Amygdala (tissue), 56 donors: Measurements from ENCODE around the gene KANSL1.

Experiments used
- DNase-seq, 56 donors: peaks; one replicate each; lab custom pipeline; 2025; lab: John Stamatoyannopoulos, UW

KANSL1 gene

DNA sequence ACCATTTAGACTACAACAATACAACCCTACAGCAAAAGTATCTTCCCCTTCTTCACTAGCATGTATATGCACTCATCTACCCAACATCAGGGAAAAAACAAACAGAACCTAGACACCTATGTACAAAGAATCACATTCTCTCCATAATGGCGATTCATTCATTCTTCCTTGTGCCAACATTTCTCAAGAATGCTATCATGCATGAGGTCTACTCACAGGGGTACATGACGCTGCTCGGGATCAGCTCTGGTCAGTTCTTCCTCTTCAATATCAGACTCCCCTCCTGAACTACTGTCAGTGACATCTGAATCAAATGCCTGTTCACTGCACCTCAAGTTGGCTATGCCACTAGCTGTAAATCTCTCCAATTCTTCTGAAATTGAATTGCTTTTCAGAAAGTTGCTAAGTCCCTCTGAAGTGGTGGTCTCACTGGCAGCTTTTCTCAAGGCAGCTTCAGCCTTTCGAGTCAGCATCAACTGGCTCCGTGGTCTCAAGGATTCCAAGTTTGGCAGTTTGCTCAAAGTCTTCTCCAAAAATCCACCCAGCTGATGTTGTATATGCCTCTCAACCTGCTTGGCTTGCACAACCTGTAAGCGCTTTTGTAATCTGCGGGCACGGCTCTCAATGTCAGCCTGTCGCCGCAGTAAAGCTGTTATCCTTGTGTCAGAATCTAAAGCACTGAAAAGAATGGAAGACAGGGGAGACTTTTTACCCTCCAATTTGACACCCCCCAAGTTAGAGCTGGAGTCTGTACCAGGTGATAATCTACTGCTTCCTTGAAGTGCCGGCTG is 22.4 kb downstream of the KANSL1 start:
- no peak for DNase-seq

DNA sequence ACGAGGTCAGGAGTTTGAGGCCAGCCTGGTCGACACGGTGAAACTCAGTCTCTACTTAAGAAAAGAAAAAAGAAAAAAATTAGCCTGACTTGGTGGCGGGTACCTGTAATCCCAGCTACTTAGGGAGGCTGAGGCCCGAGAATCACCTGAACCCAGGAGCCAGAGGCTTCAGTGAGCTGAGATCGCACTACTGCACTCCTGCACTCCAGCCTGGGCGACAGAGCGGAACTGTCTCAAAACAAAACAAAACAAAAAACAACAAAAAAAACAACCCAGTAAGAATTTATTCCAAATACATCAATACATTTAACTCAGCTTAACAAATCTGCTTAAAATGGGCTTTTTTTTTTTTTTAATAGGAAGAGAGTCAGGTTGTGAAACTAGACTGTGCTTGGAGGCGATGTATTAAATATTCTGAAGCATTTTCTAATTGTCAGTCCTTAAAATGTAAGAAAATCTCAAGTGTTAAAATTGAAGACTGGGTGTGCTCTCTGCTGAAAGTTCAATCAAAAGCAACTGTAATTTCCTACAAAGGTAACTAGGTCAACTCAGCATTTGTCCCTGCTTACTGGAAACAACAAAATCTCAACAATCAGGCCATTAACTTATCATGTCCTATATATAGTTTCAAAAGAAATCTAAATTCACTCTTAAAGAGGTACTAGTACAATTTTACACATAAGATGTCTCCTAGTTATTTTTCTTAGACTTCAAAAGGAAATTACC is 23.2 kb downstream of the KANSL1 start:
- DNase-seq = no peak

DNA sequence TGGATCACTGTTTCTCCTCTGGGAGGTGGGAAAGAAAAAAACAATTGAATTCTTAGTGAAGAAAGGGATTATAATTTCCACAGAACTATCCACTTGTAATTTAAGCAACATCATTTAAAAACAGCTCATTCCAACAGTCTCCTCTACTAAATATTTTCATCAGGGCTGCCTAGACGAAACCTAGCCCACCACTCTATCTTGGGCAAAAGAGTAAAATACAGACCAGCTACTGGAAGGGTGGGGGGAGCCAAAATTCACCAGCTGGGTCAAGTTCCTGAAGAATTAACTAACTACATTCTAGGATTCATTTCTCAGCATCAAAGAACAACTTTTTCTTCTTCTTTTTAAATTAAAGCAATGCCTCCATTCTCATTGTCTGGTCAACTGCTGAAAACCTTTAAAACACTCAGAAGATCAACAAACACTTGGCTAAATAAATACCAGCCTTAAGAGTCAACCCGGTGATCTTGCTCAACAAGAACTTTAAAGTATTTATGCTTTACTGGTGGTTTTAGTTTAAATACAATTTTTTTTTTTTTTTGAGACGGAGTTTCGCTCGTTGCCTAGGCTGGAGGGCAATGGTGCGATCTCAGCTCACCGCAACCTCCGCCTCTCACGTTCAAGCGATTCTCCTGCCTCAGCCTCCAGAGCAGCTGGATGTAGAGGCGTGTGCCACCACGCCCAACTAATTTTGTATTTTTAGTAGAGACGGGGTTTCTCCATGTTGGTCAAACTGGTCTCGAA is 25.2 kb downstream of the KANSL1 start:
- no peak for DNase-seq

- DNase-seq = no peak
Measured at GRCh38 chr17:46167267-46167666, 26.0 kb downstream of the KANSL1 start.

DNA sequence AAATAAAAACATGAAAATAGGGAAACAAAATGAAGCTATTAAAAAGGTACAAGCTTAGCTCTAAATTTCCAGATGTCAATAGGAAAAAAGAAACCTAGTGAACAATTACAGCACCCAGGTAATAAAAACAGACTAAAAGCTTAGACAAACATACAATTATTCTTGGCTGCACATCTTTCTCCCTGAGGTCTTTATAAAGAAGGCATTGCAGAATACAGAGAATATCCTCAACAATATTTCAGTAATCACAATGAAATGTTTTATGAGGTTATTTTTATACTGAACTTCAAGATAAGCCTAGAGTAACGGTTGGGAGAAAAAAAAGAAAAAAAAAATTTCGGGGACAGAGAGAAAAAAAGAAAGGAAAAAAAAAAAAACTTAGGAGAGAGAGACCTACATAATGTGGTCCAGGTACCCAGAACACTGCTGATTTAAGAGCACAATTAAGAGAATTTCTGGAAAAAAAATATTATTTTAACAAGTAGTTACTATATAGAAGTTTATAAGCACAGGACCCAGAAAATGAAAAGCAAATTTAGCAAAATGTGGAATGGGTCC is 26.5 kb downstream of the KANSL1 start:
- DNase-seq = no peak

DNA sequence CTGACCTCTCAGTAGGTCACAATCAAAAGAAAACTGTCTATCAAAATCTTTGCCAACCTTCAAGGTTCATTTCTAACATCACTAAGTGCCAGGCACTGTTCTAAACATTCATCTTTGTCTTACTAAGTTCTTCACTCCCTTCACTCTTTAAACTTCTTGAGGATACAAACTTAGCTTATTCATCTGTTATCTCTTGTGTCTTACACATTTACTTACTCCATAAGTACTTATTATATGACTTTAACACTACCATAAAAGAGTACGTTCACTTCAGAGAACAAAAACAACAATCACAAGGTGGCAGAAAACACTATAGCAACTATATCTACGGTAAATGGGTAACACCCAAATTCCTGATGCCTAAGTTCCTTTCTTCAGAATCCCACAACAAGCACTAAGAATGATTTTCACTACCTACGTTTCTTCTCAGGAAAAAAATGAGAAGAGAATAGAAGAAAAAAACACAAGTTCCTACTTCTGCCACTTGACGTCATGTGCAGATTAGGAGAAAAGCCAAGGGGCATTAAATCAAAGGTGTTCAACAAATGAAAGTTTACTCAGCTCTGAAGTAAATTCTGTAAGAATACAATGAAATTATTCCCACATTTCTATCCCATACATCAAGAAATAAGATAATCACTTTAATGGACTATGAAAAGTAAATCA is 29.2 kb downstream of the KANSL1 start:
- DNase-seq = no peak

DNA sequence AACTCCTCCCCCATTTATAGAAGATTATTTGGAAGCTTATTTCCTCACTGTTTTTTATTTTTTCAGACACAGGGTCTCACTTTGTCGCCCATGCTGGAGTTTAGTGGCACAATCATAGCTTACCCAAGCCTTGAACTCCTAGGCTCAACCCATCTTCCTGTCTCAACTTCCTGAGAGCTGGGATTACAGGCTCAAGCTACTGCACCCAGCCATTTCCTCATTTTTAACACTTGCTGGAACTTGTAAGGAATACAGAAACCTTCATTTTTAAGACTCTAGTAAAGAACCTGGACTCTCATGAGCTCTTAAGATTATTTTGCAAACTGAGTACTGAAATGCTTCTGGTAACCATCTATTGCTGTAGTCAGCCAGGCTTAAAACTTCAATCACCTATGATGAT is 29.9 kb downstream of the KANSL1 start:
- DNase-seq = no peak

DNA sequence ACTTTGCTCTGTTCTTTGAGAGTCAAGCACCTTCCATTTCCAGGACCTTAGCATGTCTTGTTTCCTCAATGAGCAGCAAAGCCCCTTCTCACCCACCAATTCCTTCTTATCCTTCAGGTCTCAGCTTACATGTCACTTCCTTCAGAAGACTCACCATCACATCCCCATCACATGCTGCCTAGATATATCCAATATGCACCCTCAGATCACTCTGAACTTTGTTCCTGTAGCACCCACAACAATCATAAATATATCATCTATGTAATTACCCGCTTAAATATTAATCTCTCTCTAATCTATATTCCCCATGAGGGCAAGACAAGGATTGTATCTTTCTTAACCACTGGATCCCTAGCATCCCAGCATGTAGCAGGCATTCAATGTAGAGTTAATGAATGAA is 30.4 kb downstream of the KANSL1 start:
- no peak for DNase-seq

GRCh38 chr17:46160169-46160568 is 33.1 kb downstream of the KANSL1 start:
- DNase-seq = no peak

- no peak for DNase-seq
Measured at GRCh38 chr17:46159686-46160085, 33.5 kb downstream of the KANSL1 start.

- DNase-seq = no peak
Measured at GRCh38 chr17:46158323-46159296, 34.6 kb downstream of the KANSL1 start.

DNA sequence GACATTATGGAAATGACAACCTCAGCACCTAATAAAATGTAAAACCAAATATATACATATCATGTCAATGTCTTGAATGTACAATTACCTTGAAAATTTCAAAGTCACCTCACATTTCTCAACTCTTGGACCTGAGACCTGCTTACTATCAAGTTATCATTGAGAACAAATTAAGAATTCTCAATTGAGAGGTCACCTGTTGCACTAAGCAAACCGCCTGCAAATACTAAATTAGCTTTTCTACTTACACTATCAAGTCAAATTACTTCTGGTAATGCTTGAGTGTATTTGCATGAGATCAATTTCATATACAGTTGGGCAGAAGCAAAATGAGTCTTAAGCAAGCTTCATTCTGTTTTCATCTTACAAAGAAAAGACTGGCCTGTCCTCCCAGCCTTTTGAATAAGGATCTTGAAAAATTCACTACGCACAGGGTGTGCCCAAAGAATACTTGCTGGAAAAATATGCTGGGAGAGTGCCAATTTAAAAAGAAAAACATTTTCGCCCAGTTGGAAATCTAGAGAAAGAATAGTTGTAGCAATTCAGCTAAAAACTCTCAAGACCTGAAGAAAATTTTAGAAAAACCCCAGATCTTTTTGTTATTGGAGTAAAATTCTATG is 35.7 kb downstream of the KANSL1 start:
- no peak for DNase-seq

GRCh38 chr17:46154151-46154816 is 38.9 kb downstream of the KANSL1 start:
- DNase-seq = no peak

DNA sequence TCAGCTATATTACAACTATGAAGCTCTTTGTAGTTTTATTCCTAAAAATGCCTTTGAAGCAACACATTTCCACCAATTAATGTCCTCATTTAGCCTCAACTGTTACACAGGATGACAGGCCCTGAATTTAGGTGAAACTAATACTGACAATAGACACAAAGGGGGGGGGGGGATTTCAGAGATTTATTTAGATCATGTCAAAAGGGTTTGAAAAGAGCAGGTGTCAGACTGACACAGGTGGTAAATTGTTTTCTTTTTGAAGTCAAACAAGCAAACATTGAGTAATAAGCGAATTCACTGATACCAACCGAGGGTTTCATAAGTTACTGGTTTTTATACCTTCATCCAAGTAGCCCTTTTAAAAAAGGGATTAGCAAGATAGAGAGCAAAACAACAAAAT is 40.8 kb downstream of the KANSL1 start:
- DNase-seq = no peak

- DNase-seq = no peak
Measured at GRCh38 chr17:46151762-46152161, 41.5 kb downstream of the KANSL1 start.

DNA sequence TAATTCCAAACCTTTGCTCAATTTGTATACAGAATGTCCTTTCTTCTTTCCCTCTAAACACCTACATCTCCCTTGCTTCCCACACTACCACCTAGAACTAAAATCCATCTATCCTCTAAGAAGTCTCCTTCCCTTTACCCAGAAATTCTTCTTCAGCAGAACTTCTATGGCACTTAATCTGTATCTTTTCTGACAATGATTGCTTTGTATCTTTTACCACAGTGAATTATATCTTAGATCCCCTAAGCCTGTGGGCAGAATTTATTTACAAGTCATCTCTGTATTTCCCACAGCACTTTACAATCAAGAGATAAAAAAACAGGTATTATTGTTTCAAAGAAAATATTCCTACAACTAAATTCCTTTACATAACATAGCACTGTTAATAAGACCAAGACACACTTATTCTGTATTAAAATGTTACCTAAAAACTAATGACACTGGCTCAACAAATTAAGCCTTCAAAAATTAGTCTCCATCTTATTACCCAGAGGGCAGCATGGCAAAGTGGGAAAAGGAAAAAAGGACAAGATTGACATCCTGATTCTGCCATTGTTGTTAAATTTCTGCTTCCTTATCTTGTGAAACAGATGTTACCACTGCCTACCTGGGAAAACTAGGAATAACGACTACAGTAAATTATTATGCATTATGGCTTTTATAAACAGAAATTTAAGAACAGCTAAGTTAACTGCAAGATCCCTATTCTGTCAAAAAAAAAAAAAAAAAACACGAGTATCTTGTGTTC is 42.8 kb downstream of the KANSL1 start:
- DNase-seq = no peak

DNA sequence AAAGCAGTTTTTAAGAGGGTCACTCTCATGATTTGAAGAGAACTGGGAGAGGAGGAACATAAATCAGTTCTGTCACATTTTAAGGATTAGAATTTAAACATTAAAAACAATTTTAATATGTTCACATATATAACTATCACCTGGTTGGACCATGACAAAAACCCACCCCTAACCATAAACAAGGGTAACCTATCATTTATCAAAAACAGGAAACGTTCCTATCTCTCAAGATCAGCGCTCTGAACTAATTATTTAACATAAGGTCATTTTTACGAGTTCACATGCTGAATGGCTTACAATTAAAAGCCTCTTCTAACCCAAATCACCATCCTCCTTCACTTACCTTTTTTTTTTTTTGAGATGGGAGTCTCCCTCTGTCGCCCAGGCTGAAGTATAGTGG is 45.0 kb downstream of the KANSL1 start:
- no peak for DNase-seq

DNA sequence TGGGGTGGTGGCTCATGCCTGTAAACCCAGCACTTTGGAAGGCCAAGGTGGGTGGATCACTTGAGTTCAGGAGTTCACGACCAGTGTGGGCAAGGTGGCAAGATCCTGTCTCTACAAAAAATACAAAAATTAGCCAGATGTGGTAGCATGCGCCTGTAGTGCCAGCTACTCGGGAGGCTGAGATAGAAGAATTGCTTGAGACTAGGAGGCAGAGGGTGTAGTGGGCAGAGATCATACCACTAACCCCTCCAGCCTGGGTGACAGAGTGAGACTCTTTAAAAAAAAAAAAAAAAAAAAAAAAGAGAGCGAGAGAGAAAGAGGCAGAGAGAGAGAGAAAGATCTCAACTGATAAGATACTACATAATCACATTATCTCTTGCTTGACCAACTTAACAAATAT is 45.9 kb downstream of the KANSL1 start:
- DNase-seq = no peak
